Thoracic aorta (tissue), 2 donors: ENCODE measurements around the gene SLC7A1. TPM values are rescaled to one million over a fixed set of nuclear protein-coding genes. Genes with fewer than 3 reads are reported as not detected.
A peak's percentile ranks its signal among the peaks of the same experiment; 100 is the strongest.

ENCODE experiments used
- ATAC-seq: fragments of 150-250 bp; one replicate; pipeline ENCODE4 v1.8.0; 2017; ENCODE audit warnings: low read depth; ENCODE audit not compliant: insufficient number of reproducible peaks, low FRiP score
- DNase-seq: peaks from one replicate; pipeline ENCODE4 v3.0.0-alpha.2; 2020; ENCODE audit warnings: low spot score
- H3K27ac ChIP-seq, 2 donors: fragments of 200-600 bp; sonication (generic); 1 replicate in 1 of 2; 2 replicates in 1 of 2; pipeline ENCODE4 v1.5.1; 2016; ENCODE audit warnings: mild to moderate bottlenecking in 2 of 2, moderate library complexity in 2 of 2
- H3K27me3 ChIP-seq: fragments of 200-600 bp; sonication (generic); replicated peaks from 2 replicates; pipeline ENCODE4 v1.6.0; 2016; ENCODE audit warnings: mild to moderate bottlenecking; ENCODE audit not compliant: insufficient read depth
- H3K36me3 ChIP-seq: fragments of 200-600 bp; sonication (generic); one replicate; pipeline ENCODE4 v1.5.1; 2016
- H3K4me1 ChIP-seq, 2 donors: fragments of 200-600 bp; sonication (generic); 1 replicate in 1 of 2; 2 replicates in 1 of 2; pipeline versions ENCODE4 v1.5.1 to v1.6.0; 2016; ENCODE audit warnings: low read depth in 2 of 2, mild to moderate bottlenecking in 1 of 2; ENCODE audit not compliant: control insufficient read depth in 1 of 2
- H3K4me3 ChIP-seq: fragments of 200-600 bp; sonication (generic); 2 replicates; pipeline ENCODE4 v1.5.1; 2016; ENCODE audit warnings: mild to moderate bottlenecking
- H3K9me3 ChIP-seq: fragments of 200-600 bp; sonication (generic); 2 replicates; pipeline ENCODE4 v1.5.1; 2016
- CTCF ChIP-seq: fragments of 200-600 bp; sonication (generic); IDR thresholded peaks from one replicate; pipeline ENCODE4 v1.5.1; 2019; ENCODE audit warnings: antibody characterized with exemption
- total RNA-seq, 2 donors: library from RNA; depleted of rRNA; stranded (reverse); fragments of >200 nt; gene quantifications; one replicate each; pipeline versions ENCODE4 v1.1.0 to v1.2.3, GENCODE V29; 2016

The SLC7A1 gene
- total RNA-seq, 2 donors from 2014 or later: 24.0 to 39.1 TPM

DNA sequence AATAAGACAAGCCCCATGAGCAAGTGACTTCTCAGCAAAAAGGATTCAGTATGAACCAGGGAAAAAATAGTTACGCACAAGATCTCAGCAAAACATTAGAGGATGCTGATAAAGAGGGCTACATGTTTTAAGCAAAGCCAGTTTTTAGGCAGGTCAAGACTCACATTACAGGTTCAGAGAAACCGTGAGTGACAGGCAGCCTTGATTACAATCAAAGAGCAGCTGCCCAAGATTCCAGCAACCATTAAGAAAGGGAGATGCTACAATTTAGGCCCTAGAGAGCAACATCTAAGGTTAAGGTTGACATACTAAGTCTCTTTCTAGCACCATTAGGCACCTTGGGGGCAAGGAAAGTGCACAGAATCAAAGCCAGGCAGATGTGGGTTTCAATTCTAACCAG, 2.8 kb upstream of the SLC7A1 start:
- ATAC-seq (no peak), DNase-seq (no peak)
- Histone ChIP-seq H3K4me1 (peaks cover 0 to 13% of the 10 kb centered on the region in 2 donors), H3K9me3 (no peaks in the 10 kb centered on the region), H3K4me3 (no peak overlapping the region), H3K36me3 (no peaks in the 10 kb centered on the region), H3K27me3 (no peaks in the 10 kb centered on the region), H3K27ac (no peak overlapping the region)
- TF ChIP-seq CTCF: no peak

DNA sequence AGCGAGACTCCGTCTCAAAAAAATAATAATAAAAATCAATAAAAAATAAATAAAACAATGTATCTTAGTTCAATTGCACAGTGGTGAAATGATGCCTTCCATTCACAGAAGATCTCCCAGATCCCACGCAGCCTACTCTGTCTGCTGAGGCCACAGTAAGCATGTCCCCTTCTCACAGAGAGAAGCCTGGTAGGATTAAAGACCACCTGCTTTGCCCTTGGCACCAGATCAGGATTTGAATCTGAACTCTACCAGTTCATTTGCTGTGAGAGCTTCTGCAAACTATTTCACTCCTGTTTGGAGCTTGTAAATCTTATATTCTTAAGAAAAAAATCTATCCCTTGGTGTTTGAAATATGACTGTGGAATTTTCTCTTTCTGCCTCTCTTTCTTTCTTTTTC, 2.2 kb upstream of the SLC7A1 start:
- no peaks in the 10 kb centered on the region for H3K9me3 ChIP-seq
- H3K4me1 ChIP-seq: peaks cover 0 to 14% of the 10 kb centered on the region in 2 donors
- DNase-seq (no peak), ATAC-seq (no peak)
- TF ChIP-seq CTCF: no peak
- no peaks in the 10 kb centered on the region for H3K36me3 ChIP-seq
- H3K4me3 ChIP-seq: no peak overlapping the region
- no peaks in the 10 kb centered on the region for H3K27me3 ChIP-seq
- no peak overlapping the region for H3K27ac ChIP-seq

DNA sequence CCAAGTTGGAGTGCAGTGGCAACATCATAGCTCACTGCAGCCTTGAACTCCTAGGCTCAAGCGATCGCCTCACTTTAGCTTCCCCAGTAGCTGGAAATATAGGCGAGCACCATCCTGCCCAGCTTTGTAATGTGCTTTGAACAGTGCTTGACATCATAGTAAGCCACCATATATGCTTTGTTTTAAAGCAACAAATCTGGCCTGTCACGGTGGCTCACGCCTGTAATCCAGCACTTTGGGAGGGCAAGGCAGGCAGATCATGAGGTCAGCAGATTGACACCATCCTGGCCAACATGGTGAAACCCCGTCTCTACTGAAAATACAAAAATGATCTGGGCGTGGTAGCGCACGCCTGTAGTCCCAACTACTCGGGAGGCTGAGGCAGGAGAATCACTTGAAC, 1.8 kb upstream of the SLC7A1 start:
- no peak for TF ChIP-seq CTCF
- Histone ChIP-seq H3K4me3 (no peak overlapping the region), H3K4me1 (peaks cover 0 to 16% of the 10 kb centered on the region in 2 donors), H3K27me3 (no peaks in the 10 kb centered on the region), H3K36me3 (no peaks in the 10 kb centered on the region), H3K27ac (no peak overlapping the region), H3K9me3 (no peaks in the 10 kb centered on the region)
- no peak for DNase-seq
- no peak for ATAC-seq

GRCh38 chr13:29596064-29596418, 553 bp upstream of the SLC7A1 start:
- H3K36me3 ChIP-seq: no peaks in the 10 kb centered on the region
- H3K4me1 ChIP-seq: peaks cover 0 to 16% of the 10 kb centered on the region in 2 donors
- no peaks in the 10 kb centered on the region for H3K27me3 ChIP-seq
- no peak for TF ChIP-seq CTCF
- H3K27ac ChIP-seq: peak overlapping the region in 1 of 2 donors; percentile 1
- ATAC-seq: no peak
- no peak for DNase-seq
- no peaks in the 10 kb centered on the region for H3K9me3 ChIP-seq
- H3K4me3 ChIP-seq: peak overlapping the region; percentile 76

DNA sequence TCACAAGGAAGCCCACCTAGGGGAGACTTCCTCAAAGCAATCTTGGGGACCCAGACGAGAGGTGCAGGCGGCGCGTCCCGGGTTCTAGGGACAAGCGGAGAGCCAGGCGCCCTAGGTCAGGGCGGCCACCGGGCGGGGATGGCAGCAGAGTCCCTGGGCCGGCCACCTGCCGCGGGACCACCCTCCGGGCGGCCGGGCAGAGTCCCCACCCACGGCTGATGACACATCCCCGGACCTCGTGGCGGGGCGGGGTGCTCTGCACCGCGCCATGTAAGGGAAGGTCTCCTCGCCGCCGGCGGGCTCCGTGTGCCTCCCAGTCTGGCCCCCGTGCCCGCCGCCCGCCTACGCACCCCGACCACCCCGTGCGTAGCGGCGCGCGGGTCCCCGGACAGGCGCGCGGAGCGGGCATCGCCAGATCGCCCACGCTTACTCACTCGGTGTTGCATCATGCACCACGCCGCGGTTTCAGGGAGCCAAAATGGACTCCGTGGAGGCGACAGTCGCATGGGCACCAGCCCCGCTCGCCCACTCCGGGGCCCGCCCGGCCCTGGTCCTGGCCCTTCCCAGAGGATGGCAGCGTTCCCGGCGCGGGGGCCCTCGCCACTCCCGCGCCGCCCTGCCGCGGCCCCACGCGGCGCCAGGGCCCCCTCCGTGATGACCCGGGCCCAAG, 643 bp downstream of the SLC7A1 start:
- ATAC-seq (peak; percentile 63), DNase-seq (peak; percentile 35)
- no peak for TF ChIP-seq CTCF

More for the DNA sequence above, 643 bp downstream of the SLC7A1 start:
- Histone ChIP-seq H3K4me3 (peak overlapping the region; percentile 76), H3K4me1 (peaks cover 0 to 16% of the 10 kb centered on the region in 2 donors), H3K27me3 (no peaks in the 10 kb centered on the region), H3K36me3 (no peaks in the 10 kb centered on the region), H3K9me3 (no peaks in the 10 kb centered on the region), H3K27ac (peak overlapping the region; percentile 86 to 92)
